Measurements from ENCODE around the gene CNTN4. TPM values are rescaled to one million over a fixed set of nuclear protein-coding genes. Genes with fewer than 3 reads are reported as not detected.

CNTN4 gene
- total and polyA plus RNA-seq, 2 donors (not counting 3 experiments of a cell fraction or from before 2014, with no cell fraction given), result not detected

GRCh38 chr3:2839876-2840275, 741.2 kb downstream of the CNTN4 start:
- TF ChIP-seq POLR2A (IDR thresholded peaks at IDR 0.05; ENCODE audit: low read depth, low read length) (no peak), JUN (IDR thresholded peaks at IDR 0.05; ENCODE audit: borderline replicate concordance, insufficient read depth, insufficient read length, low read depth) (no peak), FOS (IDR thresholded peaks at IDR 0.05; ENCODE audit: borderline replicate concordance, insufficient read depth, low read length) (no peak), MAX (IDR thresholded peaks at IDR 0.05; ENCODE audit: insufficient read depth, insufficient read length) (no peak), CTCF (IDR thresholded peaks at IDR 0.05; ENCODE audit: extremely low read depth in 1 of 2, insufficient read depth in 1 of 2, low read depth in 1 of 2, low read length in 2 of 2) (no peak), EZH2 (IDR thresholded peaks at IDR 0.05; ENCODE audit: borderline replicate concordance, low read depth, low read length, severe bottlenecking) (no peak), MYC (IDR thresholded peaks at IDR 0.05; ENCODE audit: low read depth, low read length) (no peak)

More at GRCh38 chr3:2839876-2840275, 741.2 kb downstream of the CNTN4 start:
- ChIA-PET CTCF (no interaction called here), POLR2A (no interaction called here)
- no TSS peak for BruUV-seq (replicated peaks)
- no peaks in the 10 kb centered on the region for H3K9me1 ChIP-seq (replicated peaks; ENCODE audit: control insufficient read depth, extremely low read depth, insufficient read depth, low read length)
- H3K9ac ChIP-seq (replicated peaks; ENCODE audit: extremely low read depth, insufficient read depth, low read length), result no peak overlapping the region
- no peak for DNase-seq (ENCODE audit: low read depth, low spot score)
- H3K4me1 ChIP-seq (ENCODE audit: control insufficient read depth, extremely low read depth, insufficient read depth, low read length), result no peaks in the 10 kb centered on the region
- H3K4me2 ChIP-seq (ENCODE audit: insufficient read depth, low read length), result no peak overlapping the region
- dilution Hi-C loops (cut with MboI; ENCODE audit: extremely low pct_ligation_motif_present, low sequenced_read_pairs), result no loop called here
- H3K36me3 ChIP-seq (ENCODE audit: control insufficient read depth in 2 of 2, extremely low read depth in 1 of 2, insufficient read depth in 2 of 2, low read length in 2 of 2), result no peaks in the 10 kb centered on the region
- no peaks in the 10 kb centered on the region for H3K27me3 ChIP-seq (ENCODE audit: control insufficient read depth in 2 of 2, insufficient read depth in 2 of 2, low read length in 2 of 2)
- no peaks in the 10 kb centered on the region for H3K79me2 ChIP-seq (ENCODE audit: control insufficient read depth, insufficient read depth, low read length)
- peaks cover 2% of the 10 kb centered on the region for H3K9me3 ChIP-seq (replicated peaks; ENCODE audit: control insufficient read depth, insufficient read depth, low read length)
- H3K27ac ChIP-seq (ENCODE audit: insufficient read depth, low read depth, low read length), result no peak overlapping the region
- intact Hi-C loops (cut with micrococcal nuclease), result no loop called here
- no peaks in the 10 kb centered on the region for H4K20me1 ChIP-seq (replicated peaks; ENCODE audit: control insufficient read depth, extremely low read depth, insufficient read depth, low read length)
- no peak for FAIRE-seq
- no peak overlapping the region for H3K4me3 ChIP-seq (replicated peaks in 1 of 3; ENCODE audit: insufficient read depth in 1 of 3, low read depth in 1 of 3, low read length in 3 of 3)
- no peak overlapping the region for H2AFZ ChIP-seq (ENCODE audit: low read depth, low read length)

All from endothelial cell of umbilical vein (primary cell).